Common myeloid progenitor, CD34-positive (primary cell): Measurements from ENCODE around the gene BNC2. TPM values are rescaled to one million over a fixed set of nuclear protein-coding genes. Genes with fewer than 3 reads are reported as not detected.
A peak's percentile ranks its signal among the peaks of the same experiment; 100 is the strongest.
"Not testable (repeated sequence)": the region's sequence is repeated elsewhere in the genome, so short reads cannot be mapped to it uniquely, and the experiment has no call there.

Experiments
- CTCF ChIA-PET: fragments of 350-600 bp; sonication (Branson Sonifier 250); formaldehyde crosslinking; loops from one replicate; lab custom pipeline; 2021; ENCODE audit warnings: antibody characterized with exemption; lab: Charles Lee
- POLR2A ChIA-PET: fragments of 350-600 bp; sonication (Branson Sonifier 250); formaldehyde crosslinking; loops from one replicate; lab custom pipeline; 2021; ENCODE audit warnings: antibody characterized with exemption; lab: Charles Lee
- DNase-seq, 3 donors: peaks; one replicate each; pipeline versions ENCODE4 v3.0.0 to v3.0.0-alpha.2; 2013
- H3K27ac ChIP-seq, 2 experiments: 1 replicate in 1 of 2; 2 replicates in 1 of 2; pipeline ENCODE4 v1.7.0; 2013; ENCODE audit warnings: inconsistent platforms in 2 of 2, low read length in 2 of 2, mild to moderate bottlenecking in 2 of 2, low read depth in 1 of 2, moderate library complexity in 1 of 2; ENCODE audit not compliant: severe bottlenecking in 2 of 2, insufficient read depth in 1 of 2, poor library complexity in 1 of 2
- H3K27me3 ChIP-seq, 5 experiments: replicated peaks in 2 of 5; 1 replicate in 3 of 5; 2 replicates in 2 of 5; pipeline versions ENCODE4 v1.6.1 to v1.7.0; 2013; ENCODE audit warnings: low read length in 4 of 5, mild to moderate bottlenecking in 2 of 5, moderate library complexity in 2 of 5, inconsistent platforms in 1 of 5; ENCODE audit not compliant: insufficient read depth in 5 of 5, control insufficient read depth in 4 of 5
- H3K36me3 ChIP-seq, 4 experiments: 1 replicate in 2 of 4; 2 replicates in 2 of 4; pipeline versions ENCODE4 v1.6.1 to v1.7.0; 2013; ENCODE audit warnings: low read length in 3 of 4, control low read depth in 1 of 4, mild to moderate bottlenecking in 1 of 4; ENCODE audit not compliant: control insufficient read depth in 4 of 4, insufficient read depth in 4 of 4
- H3K4me1 ChIP-seq, 4 experiments: 1 replicate in 3 of 4; 2 replicates in 1 of 4; pipeline versions ENCODE4 v1.6.1 to v1.7.1; 2013; ENCODE audit warnings: low read length in 3 of 4, mild to moderate bottlenecking in 3 of 4, control low read depth in 1 of 4, inconsistent platforms in 1 of 4, moderate library complexity in 1 of 4; ENCODE audit not compliant: control insufficient read depth in 4 of 4, insufficient read depth in 4 of 4; ENCODE audit errors: control extremely low read depth in 1 of 4
- H3K4me3 ChIP-seq, 7 experiments: 1 replicate in 4 of 7; 2 replicates in 3 of 7; pipeline versions ENCODE4 v1.5.1 to v1.7.0; 2013; ENCODE audit warnings: mild to moderate bottlenecking in 7 of 7, low read length in 6 of 7, moderate library complexity in 6 of 7, inconsistent platforms in 2 of 7, low read depth in 2 of 7, control low read depth in 1 of 7; ENCODE audit not compliant: insufficient read depth in 4 of 7, control insufficient read depth in 1 of 7; ENCODE audit errors: extremely low read depth in 1 of 7
- H3K9me3 ChIP-seq, 5 experiments: 1 replicate in 4 of 5; 2 replicates in 1 of 5; pipeline versions ENCODE4 v1.6.1 to v1.7.1; 2013; ENCODE audit warnings: low read length in 4 of 5, mild to moderate bottlenecking in 2 of 5, inconsistent platforms in 1 of 5, low read depth in 1 of 5, moderate library complexity in 1 of 5; ENCODE audit not compliant: control insufficient read depth in 4 of 5, insufficient read depth in 2 of 5; ENCODE audit errors: control extremely low read depth in 1 of 5
- WGBS: methylation state at CpG from one replicate; pipeline ENCODE4 v1.1.5; 2013; ENCODE audit not compliant: insufficient coverage; 5-methylcytosine and 5-hydroxymethylcytosine counted together
- polyA plus RNA-seq: library from polyadenylated mRNA; unstranded; fragments of 120-200 nt; gene quantifications from one replicate; pipeline ENCODE4 v1.2.1, GENCODE V29; 2013

The BNC2 gene
- polyA plus RNA-seq = not detected

- no peaks in the 10 kb centered on the region for H3K36me3 ChIP-seq
- POLR2A ChIA-PET = interaction anchor here (1.3 kb wide), 1 partner anchor 14 kb away, joined by 10 read pairs; no protein-coding TSS in a partner anchor
- CTCF ChIA-PET = interaction anchor here (1.9 kb wide), 1 partner anchor 14 kb away, joined by 10 read pairs; no protein-coding TSS in a partner anchor
- peak within 1 kb of the TSS; percentile 21 to 78 (median 64) for H3K4me3 ChIP-seq
- H3K9me3 ChIP-seq = no peaks in the 10 kb centered on the region
- no peak within 1 kb of the TSS for H3K27ac ChIP-seq
- WGBS = under 1% methylated on average over 37 of the region's 58 CpGs
- peak in 2 of 3 donors; percentile 53 to 73 for DNase-seq
- H3K4me1 ChIP-seq = peaks cover 8 to 30% (median 27%) of the 10 kb centered on the region in 4 experiments
- H3K27me3 ChIP-seq = peaks cover 13 to 54% (median 25%) of the 10 kb centered on the region in 5 experiments
These were observed at the start of gene BNC2 for GRCh38 chr9:16870596-16871335. Gene BNC2, minus strand, starts transcription at chr9:16870670. Its CDS starts 22 bp downstream, at chr9:16870648.

- DNase-seq = no peak
- POLR2A ChIA-PET = no interaction called here
- H3K4me1 ChIP-seq = no peaks in the 10 kb centered on the region
- CTCF ChIA-PET = no interaction called here
- 100% methylated on average over 2 of the region's 4 CpGs for WGBS
- H3K36me3 ChIP-seq = no peaks in the 10 kb centered on the region
- H3K4me3 ChIP-seq = no peak overlapping the region
- H3K27me3 ChIP-seq = no peaks in the 10 kb centered on the region
- H3K27ac ChIP-seq = no peak overlapping the region
- H3K9me3 ChIP-seq = no peaks in the 10 kb centered on the region
These were observed 48.5 kb upstream of the BNC2 start for GRCh38 chr9:16918920-16919319.

- no peaks in the 10 kb centered on the region for H3K4me1 ChIP-seq
- no peaks in the 10 kb centered on the region for H3K9me3 ChIP-seq
- no peaks in the 10 kb centered on the region for H3K36me3 ChIP-seq
- H3K27ac ChIP-seq = no peak overlapping the region
- no peak overlapping the region for H3K4me3 ChIP-seq
- H3K27me3 ChIP-seq = no peaks in the 10 kb centered on the region
- WGBS = 98% methylated on average over 4 of the region's 6 CpGs
- ChIA-PET POLR2A (no interaction called here), CTCF (interaction anchor here (1.5 kb wide), 1 partner anchor 30 kb away, joined by 4 read pairs; no protein-coding TSS in a partner anchor)
- DNase-seq = no peak
These were observed 44.8 kb upstream of the BNC2 start for GRCh38 chr9:16915126-16915831.

GRCh38 chr9:16912197-16912596, 41.7 kb upstream of the BNC2 start:
- no peak overlapping the region for H3K4me3 ChIP-seq
- H3K27me3 ChIP-seq = no peaks in the 10 kb centered on the region
- no peaks in the 10 kb centered on the region for H3K9me3 ChIP-seq
- no peaks in the 10 kb centered on the region for H3K4me1 ChIP-seq
- ChIA-PET POLR2A (interaction anchor here (0.6 kb wide), 1 partner anchor 28 kb away, joined by 3 read pairs; no protein-coding TSS in a partner anchor), CTCF (no interaction called here)
- no peaks in the 10 kb centered on the region for H3K36me3 ChIP-seq
- no peak for DNase-seq
- no peak overlapping the region for H3K27ac ChIP-seq
- WGBS = no CpG with 5 or more reads among the region's 2 CpGs

- H3K27ac ChIP-seq, CTCF ChIA-PET, H3K4me3 ChIP-seq, POLR2A ChIA-PET, H3K9me3 ChIP-seq, H3K27me3 ChIP-seq, H3K4me1 ChIP-seq, H3K36me3 ChIP-seq: not testable (repeated sequence)
- peak in 1 of 3 donors; percentile 26 for DNase-seq
These were observed 37.7 kb upstream of the BNC2 start for GRCh38 chr9:16908206-16908605.

- H3K9me3 ChIP-seq = peaks cover 0 to 2% (median 0%) of the 10 kb centered on the region in 5 experiments
- no peak for DNase-seq
- no peaks in the 10 kb centered on the region for H3K27me3 ChIP-seq
- ChIA-PET CTCF (no interaction called here), POLR2A (interaction anchor here (0.6 kb wide), 1 partner anchor 27 kb away, joined by 3 read pairs; no protein-coding TSS in a partner anchor)
- H3K4me3 ChIP-seq = no peak overlapping the region
- H3K36me3 ChIP-seq = no peaks in the 10 kb centered on the region
- H3K27ac ChIP-seq = no peak overlapping the region
- H3K4me1 ChIP-seq = no peaks in the 10 kb centered on the region
- WGBS = 100% methylated on average over 3 of the region's 4 CpGs
These were observed 34.2 kb upstream of the BNC2 start for GRCh38 chr9:16904655-16905054.

- POLR2A ChIA-PET = no interaction called here
- no peak overlapping the region for H3K27ac ChIP-seq
- no peak for DNase-seq
- no CpG with 5 or more reads among the region's 2 CpGs for WGBS
- H3K9me3 ChIP-seq = peaks cover 0 to 2% (median 0%) of the 10 kb centered on the region in 5 experiments
- no peak overlapping the region for H3K4me3 ChIP-seq
- H3K4me1 ChIP-seq = no peaks in the 10 kb centered on the region
- peaks cover 0 to 2% (median 0%) of the 10 kb centered on the region in 5 experiments for H3K27me3 ChIP-seq
- no peaks in the 10 kb centered on the region for H3K36me3 ChIP-seq
- CTCF ChIA-PET = interaction anchor here (1.9 kb wide), 1 partner anchor 17 kb away, joined by 6 read pairs; no protein-coding TSS in a partner anchor
These were observed 31.1 kb upstream of the BNC2 start for GRCh38 chr9:16901590-16901989.
